Regular cardiac myocyte (primary cell): ENCODE data around the gene KEL. TPM values are rescaled to one million over a fixed set of nuclear protein-coding genes. Genes with fewer than 3 reads are reported as not detected.

Experiments used
- total RNA-seq: library from RNA; depleted of rRNA; stranded (reverse); fragments of >200 nt; gene quantifications from 2 replicates; pipeline ENCODE4 v1.2.3, GENCODE V29; 2014

The KEL gene, protein sequence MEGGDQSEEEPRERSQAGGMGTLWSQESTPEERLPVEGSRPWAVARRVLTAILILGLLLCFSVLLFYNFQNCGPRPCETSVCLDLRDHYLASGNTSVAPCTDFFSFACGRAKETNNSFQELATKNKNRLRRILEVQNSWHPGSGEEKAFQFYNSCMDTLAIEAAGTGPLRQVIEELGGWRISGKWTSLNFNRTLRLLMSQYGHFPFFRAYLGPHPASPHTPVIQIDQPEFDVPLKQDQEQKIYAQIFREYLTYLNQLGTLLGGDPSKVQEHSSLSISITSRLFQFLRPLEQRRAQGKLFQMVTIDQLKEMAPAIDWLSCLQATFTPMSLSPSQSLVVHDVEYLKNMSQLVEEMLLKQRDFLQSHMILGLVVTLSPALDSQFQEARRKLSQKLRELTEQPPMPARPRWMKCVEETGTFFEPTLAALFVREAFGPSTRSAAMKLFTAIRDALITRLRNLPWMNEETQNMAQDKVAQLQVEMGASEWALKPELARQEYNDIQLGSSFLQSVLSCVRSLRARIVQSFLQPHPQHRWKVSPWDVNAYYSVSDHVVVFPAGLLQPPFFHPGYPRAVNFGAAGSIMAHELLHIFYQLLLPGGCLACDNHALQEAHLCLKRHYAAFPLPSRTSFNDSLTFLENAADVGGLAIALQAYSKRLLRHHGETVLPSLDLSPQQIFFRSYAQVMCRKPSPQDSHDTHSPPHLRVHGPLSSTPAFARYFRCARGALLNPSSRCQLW
- total RNA-seq = under 0.01 TPM in 1 of 2 replicates, not detected in the other

DNA sequence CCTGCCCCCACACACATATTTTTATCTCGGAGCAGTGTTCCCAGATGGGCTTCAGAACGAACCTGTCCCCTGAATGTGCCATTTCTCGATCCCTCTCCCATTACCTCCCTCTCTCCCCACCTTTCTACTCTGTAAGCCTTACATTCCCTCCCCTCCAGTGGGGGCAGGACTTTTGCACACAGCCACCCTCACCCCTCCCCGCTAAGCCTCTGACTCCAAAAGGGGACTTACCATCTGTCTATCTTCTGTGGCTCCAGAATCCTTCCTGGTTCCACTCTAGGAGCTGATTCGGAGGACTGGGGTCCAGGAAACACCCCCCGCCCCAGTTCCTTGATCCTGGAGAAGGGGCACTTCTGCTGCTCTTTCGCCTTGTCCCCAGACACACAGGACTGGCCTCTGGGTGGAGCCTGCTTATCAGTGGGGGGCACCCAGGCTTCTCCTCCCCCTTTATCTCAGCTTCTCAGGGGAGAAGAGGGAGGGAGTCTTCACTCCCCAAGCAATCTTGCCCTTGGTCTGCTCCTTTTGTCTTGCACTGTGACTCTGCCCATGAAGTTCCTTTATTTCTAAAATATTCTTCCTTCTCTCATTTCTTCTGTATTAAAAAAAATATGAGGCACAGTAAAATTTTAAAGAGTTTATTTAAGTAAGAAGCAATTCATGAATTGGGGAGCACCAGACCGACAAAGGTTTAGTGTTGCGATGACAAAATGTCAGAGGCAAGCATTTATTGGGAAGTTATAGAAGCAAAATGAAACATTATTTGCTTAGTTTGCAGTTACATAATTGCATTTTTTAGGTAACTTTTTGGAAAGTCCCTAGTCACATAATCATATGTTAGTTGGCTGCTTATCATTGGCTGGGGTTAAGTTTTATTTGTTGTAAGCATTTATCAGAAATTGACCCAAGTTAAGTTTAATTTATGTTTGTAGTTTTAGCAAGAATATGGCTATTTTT, at the start of gene KEL:
Gene KEL, minus strand, starts transcription at position 391 of the 954 bp plus-strand sequence. Its CDS starts 157 bp downstream, at position 234.

DNA sequence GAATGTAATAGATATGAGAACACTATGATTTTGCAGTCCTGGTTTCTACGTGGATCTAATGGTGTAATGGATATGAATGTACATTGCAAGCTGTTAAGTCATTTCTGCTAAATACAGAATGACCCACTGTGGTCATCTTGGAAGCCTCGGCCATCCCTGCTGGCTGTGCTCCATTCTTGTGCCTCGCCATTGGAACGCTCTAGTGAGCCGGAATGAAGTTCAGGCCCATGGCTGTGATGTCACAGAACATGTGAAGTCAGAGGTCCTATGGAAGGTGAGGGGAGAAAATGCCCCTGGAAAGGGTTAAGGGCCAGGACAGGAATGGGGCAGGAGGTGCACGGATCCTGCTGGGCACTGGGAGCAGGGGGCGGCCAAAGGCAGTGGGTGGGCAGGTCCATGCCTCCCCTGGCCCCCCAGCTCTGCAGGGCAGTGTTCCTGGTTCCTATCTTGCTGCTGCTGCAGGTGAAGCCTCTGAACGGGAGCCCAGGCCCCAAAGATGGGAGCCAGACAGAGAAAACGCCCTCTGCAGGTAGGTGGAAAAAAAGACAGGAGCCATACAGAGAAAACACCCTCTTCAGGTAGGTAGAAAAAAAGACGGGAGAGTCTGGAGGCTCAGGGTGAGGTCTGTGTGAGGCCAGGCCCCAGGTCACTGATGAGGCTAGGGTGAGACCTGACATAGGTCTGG, 22.8 kb downstream of the KEL start, which contains the start of gene LLCFC1:
Gene LLCFC1, plus strand, starts transcription at position 259 of the 685 bp plus-strand sequence. Its CDS starts 138 bp downstream, at position 397.

DNA sequence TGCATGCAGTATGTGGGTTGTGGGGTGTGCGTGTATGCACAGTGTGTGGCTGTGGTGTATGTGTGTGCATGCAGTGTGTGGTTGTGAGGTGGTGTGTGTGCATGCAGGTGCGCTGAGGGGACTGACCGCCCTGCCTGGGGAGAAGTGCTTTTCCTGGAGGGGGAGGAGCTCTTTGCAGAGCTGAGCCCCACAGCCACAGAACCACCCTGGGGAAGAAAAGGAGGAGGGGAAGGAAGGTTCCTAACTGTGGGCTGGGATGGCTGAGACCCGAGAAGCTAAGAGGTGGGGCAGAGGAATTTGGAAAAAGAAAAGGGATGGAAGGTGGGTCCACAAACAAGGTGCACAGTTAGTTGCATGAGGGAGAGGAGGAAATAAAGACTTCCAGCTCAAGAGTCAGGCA, 28.5 kb downstream of the KEL start, which contains the start of gene TRPV5:
Gene TRPV5, minus strand, starts transcription at position 123 of the 400 bp plus-strand sequence. CDS start 287 bp downstream, outside the sequence.

Other genes with a start within 250 kb of the KEL start
- not detected in 2 replicates for gene PRSS1, start 212.9 kb downstream of the KEL start, total RNA-seq
- gene PRSS2, start 191.4 kb downstream of the KEL start, total RNA-seq = not detected in 2 replicates
- 1.1 and 11.5 TPM in 2 replicates for gene EPHB6, start 107.3 kb downstream of the KEL start, total RNA-seq
- gene TRPV6, start 76.6 kb downstream of the KEL start, total RNA-seq = not detected in 2 replicates
- gene TRPV5, start 28.6 kb downstream of the KEL start, total RNA-seq = not detected in 2 replicates
- not detected in 2 replicates for gene LLCFC1, start 22.9 kb downstream of the KEL start, total RNA-seq
- 0.19 TPM in 1 of 2 replicates, not detected in the other for gene OR9A2, start 64.8 kb upstream of the KEL start, total RNA-seq
- gene OR6V1, start 90.0 kb upstream of the KEL start, total RNA-seq = not detected in 2 replicates
- gene PIP, start 169.7 kb upstream of the KEL start, total RNA-seq = 0.38 TPM in 1 of 2 replicates, not detected in the other
- not detected in 2 replicates for gene TAS2R39, start 221.1 kb upstream of the KEL start, total RNA-seq